HepG2 (cell line): Measurements from ENCODE around the gene ADAT3. TPM values are rescaled to one million over a fixed set of nuclear protein-coding genes. Genes with fewer than 3 reads are reported as not detected.

Experiments
- DPF2 ChIP-seq: sonication (generic); formaldehyde crosslinking; IDR thresholded peaks from 2 replicates; pipeline ENCODE4 v1.4.0; 2020; ENCODE audit warnings: mild to moderate bottlenecking, low read depth, missing genetic modification reagents, borderline replicate concordance
- KDM1A ChIP-seq: IDR thresholded peaks from 2 replicates; pipeline ENCODE4 v1.6.1; 2016; ENCODE audit warnings: missing compliant biosample characterization
- KLF6 ChIP-seq: IDR thresholded peaks from 2 replicates; pipeline ENCODE4 v1.8.0; 2016; ENCODE audit warnings: missing biosample characterization, missing genetic modification reagents
- NFATC3 ChIP-seq: sonication (generic); formaldehyde crosslinking; IDR thresholded peaks from 2 replicates; pipeline ENCODE4 v1.5.1; 2020; ENCODE audit warnings: mild to moderate bottlenecking, missing genetic modification reagents
- PHF8 ChIP-seq: sonication (generic); formaldehyde crosslinking; IDR thresholded peaks from 2 replicates; pipeline ENCODE4 v1.5.0; 2020; ENCODE audit warnings: missing genetic modification reagents
- SOX13 ChIP-seq, 3 experiments: fragments of 450-650 bp in 1 of 3; sonication (generic) in 1 of 3; formaldehyde crosslinking in 1 of 3; IDR thresholded peaks in 2 of 3; conservative IDR thresholded peaks in 1 of 3; 2 replicates each; pipeline versions ENCODE4 v1.5.0 to v1.6.1; 2016 to 2020; ENCODE audit warnings: antibody characterized with exemption in 1 of 3, mild to moderate bottlenecking in 1 of 3, missing compliant biosample characterization in 1 of 3, missing genetic modification reagents in 1 of 3, moderate library complexity in 1 of 3
- SRSF1 ChIP-seq: fragments of 200-400 bp; formaldehyde crosslinking; optimal IDR thresholded peaks from 2 replicates; pipeline ENCODE3; 2017; ENCODE audit warnings: mild to moderate bottlenecking, low read depth, low read length, moderate library complexity
- YEATS4 ChIP-seq: sonication (generic); formaldehyde crosslinking; IDR thresholded peaks from 2 replicates; pipeline ENCODE4 v1.4.0; 2020; ENCODE audit warnings: missing genetic modification reagents, borderline replicate concordance
- ZMYM2 ChIP-seq: sonication (generic); formaldehyde crosslinking; IDR thresholded peaks from 2 replicates; pipeline ENCODE4 v1.8.0; 2022; ENCODE audit warnings: mild to moderate bottlenecking, missing genetic modification reagents
- polyA plus RNA-seq, 8 experiments: library from polyadenylated mRNA; depleted of rRNA in 3 of 8; stranded (reverse) in 7 of 8; unstranded in 1 of 8; fragments of >200 nt; fragmentation: Illumina TruSeq in 4 of 8; extraction: Trizol in 4 of 8; gene quantifications; 2 replicates each; pipeline versions ENCODE4 v1.2.1 to v1.2.3, GENCODE V29; 2011 to 2016; ENCODE audit warnings: low read depth in 4 of 8, missing spikeins in 1 of 8, mixed read lengths in 1 of 8; ENCODE audit not compliant: insufficient read depth in 1 of 8
- total RNA-seq, 5 experiments: library from RNA; depleted of rRNA; stranded (reverse); fragments of >200 nt; fragmentation: Illumina TruSeq; extraction: Trizol; gene quantifications; 2 replicates each; pipeline ENCODE4 v1.2.3, GENCODE V29; 2016; ENCODE audit warnings: low read depth in 1 of 5
- TF ChIP-seq, protein P1 (sequence below): sonication (generic); formaldehyde crosslinking; IDR thresholded peaks from one replicate; pipeline ENCODE4 v1.5.1; 2020; ENCODE audit warnings: mild to moderate bottlenecking, missing genetic modification reagents; ENCODE audit errors: not compliant biosample characterization
- TF ChIP-seq, protein P2 (sequence below): sonication (generic); formaldehyde crosslinking; IDR thresholded peaks from 2 replicates; pipeline ENCODE4 v1.8.0; 2022; ENCODE audit warnings: missing genetic modification reagents, mild to moderate bottlenecking, inconsistent platforms, borderline replicate concordance
- TF ChIP-seq, protein P3 (sequence below): sonication (generic); formaldehyde crosslinking; IDR thresholded peaks from 2 replicates; pipeline ENCODE4 v1.4.0; 2020; ENCODE audit warnings: mild to moderate bottlenecking, missing genetic modification reagents
- TF ChIP-seq, protein P4 (sequence below), 2 experiments: sonication (generic) in 1 of 2; formaldehyde crosslinking in 1 of 2; IDR thresholded peaks; 2 replicates each; pipeline versions ENCODE4 v1.4.0 to v1.6.1; 2018 to 2020; ENCODE audit warnings: missing genetic modification reagents in 2 of 2, borderline replicate concordance in 1 of 2, low read depth in 1 of 2, mild to moderate bottlenecking in 1 of 2, missing biosample characterization in 1 of 2

The ADAT3 gene
- total and polyA plus RNA-seq, 2 of the 13 experiments (the other 11 are each of a cell fraction or from before 2014, with no cell fraction given), result 0.95 to 3.5 TPM

DNA sequence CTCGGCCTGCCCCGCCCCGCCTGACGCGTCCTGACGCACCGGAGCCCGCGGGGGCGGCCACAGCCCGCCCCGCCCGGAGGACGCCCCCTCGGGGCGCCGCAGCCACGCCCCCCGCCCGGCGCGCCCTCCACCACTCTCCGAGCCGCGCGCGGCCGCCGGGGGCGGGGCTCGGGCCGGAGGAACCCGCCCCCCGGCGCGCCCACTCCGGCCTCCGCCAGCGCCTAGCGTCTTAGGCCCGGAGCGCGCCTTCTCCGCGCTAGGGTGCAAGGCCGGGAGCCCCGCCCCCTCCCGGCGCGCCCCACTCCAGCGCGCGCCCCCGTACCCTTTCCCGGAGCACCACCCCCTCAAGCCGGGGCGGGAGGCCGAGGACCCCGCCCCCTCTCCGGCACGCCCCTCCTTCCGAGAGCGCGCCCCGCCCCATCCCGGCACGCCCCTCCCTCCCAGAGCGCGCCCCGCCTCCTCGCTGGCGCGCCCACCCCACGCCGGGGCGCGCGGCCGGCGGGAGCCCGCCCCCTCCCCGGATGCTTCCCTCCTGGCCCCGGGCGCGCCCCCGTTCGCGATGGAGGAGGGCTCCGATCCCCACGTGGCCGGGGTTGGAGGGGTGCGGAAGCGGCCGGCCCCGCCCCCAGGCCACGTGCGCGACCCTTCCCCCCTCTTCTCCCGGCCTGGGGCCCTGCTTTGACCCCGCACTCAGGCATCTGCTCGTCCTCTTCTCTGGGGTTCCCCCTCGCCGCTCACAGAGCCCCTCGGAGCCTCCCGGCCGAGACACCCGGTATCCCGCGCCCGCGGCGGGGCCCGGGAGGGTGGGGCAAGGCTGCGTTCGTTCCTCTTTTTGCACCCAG lies 41.3 kb upstream of the ADAT3 start (continued):
- TF ChIP-seq, protein P1, sequence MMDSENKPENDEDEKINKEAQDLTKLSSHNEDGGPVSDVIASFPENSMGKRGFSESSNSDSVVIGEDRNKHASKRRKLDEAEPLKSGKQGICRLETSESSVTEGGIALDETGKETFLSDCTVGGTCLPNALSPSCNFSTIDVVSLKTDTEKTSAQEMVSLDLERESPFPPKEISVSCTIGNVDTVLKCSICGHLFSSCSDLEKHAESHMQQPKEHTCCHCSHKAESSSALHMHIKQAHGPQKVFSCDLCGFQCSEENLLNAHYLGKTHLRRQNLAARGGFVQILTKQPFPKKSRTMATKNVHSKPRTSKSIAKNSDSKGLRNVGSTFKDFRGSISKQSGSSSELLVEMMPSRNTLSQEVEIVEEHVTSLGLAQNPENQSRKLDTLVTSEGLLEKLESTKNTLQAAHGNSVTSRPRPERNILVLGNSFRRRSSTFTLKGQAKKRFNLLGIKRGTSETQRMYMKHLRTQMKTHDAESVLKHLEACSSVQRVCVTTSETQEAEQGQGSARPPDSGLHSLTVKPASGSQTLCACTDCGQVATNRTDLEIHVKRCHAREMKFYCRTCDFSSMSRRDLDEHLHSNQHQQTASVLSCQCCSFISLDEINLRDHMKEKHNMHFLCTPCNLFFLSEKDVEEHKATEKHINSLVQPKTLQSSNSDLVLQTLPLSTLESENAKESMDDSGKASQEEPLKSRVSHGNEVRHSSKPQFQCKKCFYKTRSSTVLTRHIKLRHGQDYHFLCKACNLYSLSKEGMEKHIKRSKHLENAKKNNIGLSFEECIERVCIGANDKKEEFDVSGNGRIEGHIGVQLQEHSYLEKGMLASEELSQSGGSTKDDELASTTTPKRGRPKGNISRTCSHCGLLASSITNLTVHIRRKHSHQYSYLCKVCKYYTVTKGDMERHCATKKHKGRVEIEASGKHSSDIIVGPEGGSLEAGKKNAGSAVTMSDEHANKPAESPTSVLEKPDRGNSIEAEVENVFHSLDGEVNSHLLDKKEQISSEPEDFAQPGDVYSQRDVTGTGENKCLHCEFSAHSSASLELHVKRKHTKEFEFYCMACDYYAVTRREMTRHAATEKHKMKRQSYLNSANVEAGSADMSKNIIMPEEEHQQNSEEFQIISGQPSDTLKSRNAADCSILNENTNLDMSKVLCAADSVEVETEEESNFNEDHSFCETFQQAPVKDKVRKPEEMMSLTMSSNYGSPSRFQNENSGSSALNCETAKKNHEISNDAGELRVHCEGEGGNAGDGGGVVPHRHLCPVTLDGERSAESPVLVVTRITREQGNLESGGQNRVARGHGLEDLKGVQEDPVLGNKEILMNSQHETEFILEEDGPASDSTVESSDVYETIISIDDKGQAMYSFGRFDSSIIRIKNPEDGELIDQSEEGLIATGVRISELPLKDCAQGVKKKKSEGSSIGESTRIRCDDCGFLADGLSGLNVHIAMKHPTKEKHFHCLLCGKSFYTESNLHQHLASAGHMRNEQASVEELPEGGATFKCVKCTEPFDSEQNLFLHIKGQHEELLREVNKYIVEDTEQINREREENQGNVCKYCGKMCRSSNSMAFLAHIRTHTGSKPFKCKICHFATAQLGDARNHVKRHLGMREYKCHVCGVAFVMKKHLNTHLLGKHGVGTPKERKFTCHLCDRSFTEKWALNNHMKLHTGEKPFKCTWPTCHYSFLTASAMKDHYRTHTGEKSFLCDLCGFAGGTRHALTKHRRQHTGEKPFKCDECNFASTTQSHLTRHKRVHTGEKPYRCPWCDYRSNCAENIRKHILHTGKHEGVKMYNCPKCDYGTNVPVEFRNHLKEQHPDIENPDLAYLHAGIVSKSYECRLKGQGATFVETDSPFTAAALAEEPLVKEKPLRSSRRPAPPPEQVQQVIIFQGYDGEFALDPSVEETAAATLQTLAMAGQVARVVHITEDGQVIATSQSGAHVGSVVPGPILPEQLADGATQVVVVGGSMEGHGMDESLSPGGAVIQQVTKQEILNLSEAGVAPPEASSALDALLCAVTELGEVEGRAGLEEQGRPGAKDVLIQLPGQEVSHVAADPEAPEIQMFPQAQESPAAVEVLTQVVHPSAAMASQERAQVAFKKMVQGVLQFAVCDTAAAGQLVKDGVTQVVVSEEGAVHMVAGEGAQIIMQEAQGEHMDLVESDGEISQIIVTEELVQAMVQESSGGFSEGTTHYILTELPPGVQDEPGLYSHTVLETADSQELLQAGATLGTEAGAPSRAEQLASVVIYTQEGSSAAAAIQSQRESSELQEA (CRISPR knock-in tag), result no peak
- TF ChIP-seq KDM1A (CRISPR knock-in tag), result no peak
- no peak for TF ChIP-seq KLF6 (CRISPR knock-in tag)
- no peak for TF ChIP-seq ZMYM2 (CRISPR knock-in tag)
- peak; percentile 68; the same call in 1 of the 2 replicates for TF ChIP-seq PHF8
- TF ChIP-seq SOX13 (IDR thresholded peaks at IDR 0.05), result peak; percentile 14; the same call in 1 of the 2 replicates
- TF ChIP-seq SOX13 (CRISPR knock-in tag; conservative IDR thresholded peaks at IDR 0.05 in 1 of 2, IDR thresholded peaks at IDR 0.05 in 1 of 2), result peak in 1 of 2 experiments; percentile 27; a peak in 1 of 4 replicates
- no peak; the same call in 1 of the 2 replicates for TF ChIP-seq NFATC3 (CRISPR knock-in tag)
- TF ChIP-seq, protein P2, sequence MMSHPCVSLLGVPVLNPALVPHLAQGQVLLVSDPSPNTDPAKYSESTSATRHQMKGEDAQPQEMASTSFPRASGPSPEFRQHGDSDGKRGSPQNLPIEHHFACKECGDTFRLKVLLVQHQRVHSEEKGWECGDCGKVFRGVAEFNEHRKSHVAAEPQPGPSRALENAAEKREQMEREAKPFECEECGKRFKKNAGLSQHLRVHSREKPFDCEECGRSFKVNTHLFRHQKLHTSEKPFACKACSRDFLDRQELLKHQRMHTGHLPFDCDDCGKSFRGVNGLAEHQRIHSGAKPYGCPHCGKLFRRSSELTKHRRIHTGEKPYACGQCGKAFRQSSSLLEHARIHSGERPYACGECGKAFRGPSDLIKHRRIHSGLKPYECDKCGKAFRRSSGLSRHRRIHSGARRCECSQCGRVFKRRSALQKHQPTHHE, result 0 out of 2 replicates have a peak, but pooled peaks have one; percentile 62
- TF ChIP-seq YEATS4, result peak; percentile 84
- no peak for TF ChIP-seq DPF2 (CRISPR knock-in tag)
- peak; percentile 44 for TF ChIP-seq SRSF1
- TF ChIP-seq, protein P3, sequence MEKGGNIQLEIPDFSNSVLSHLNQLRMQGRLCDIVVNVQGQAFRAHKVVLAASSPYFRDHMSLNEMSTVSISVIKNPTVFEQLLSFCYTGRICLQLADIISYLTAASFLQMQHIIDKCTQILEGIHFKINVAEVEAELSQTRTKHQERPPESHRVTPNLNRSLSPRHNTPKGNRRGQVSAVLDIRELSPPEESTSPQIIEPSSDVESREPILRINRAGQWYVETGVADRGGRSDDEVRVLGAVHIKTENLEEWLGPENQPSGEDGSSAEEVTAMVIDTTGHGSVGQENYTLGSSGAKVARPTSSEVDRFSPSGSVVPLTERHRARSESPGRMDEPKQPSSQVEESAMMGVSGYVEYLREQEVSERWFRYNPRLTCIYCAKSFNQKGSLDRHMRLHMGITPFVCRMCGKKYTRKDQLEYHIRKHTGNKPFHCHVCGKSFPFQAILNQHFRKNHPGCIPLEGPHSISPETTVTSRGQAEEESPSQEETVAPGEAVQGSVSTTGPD (CRISPR knock-in tag), result no peak
- TF ChIP-seq, protein P4, sequence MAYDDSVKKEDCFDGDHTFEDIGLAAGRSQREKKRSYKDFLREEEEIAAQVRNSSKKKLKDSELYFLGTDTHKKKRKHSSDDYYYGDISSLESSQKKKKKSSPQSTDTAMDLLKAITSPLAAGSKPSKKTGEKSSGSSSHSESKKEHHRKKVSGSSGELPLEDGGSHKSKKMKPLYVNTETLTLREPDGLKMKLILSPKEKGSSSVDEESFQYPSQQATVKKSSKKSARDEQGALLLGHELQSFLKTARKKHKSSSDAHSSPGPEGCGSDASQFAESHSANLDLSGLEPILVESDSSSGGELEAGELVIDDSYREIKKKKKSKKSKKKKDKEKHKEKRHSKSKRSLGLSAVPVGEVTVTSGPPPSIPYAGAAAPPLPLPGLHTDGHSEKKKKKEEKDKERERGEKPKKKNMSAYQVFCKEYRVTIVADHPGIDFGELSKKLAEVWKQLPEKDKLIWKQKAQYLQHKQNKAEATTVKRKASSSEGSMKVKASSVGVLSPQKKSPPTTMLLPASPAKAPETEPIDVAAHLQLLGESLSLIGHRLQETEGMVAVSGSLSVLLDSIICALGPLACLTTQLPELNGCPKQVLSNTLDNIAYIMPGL (CRISPR knock-in tag; IDR thresholded peaks at IDR 0.05; ENCODE audit: borderline replicate concordance in 1 of 2, low read depth in 1 of 2), result peak in 1 of 2 experiments; percentile 61; a peak in 2 of 4 replicates
